ENCODE results near the gene SLC27A1.

SLC27A1 gene

DNA sequence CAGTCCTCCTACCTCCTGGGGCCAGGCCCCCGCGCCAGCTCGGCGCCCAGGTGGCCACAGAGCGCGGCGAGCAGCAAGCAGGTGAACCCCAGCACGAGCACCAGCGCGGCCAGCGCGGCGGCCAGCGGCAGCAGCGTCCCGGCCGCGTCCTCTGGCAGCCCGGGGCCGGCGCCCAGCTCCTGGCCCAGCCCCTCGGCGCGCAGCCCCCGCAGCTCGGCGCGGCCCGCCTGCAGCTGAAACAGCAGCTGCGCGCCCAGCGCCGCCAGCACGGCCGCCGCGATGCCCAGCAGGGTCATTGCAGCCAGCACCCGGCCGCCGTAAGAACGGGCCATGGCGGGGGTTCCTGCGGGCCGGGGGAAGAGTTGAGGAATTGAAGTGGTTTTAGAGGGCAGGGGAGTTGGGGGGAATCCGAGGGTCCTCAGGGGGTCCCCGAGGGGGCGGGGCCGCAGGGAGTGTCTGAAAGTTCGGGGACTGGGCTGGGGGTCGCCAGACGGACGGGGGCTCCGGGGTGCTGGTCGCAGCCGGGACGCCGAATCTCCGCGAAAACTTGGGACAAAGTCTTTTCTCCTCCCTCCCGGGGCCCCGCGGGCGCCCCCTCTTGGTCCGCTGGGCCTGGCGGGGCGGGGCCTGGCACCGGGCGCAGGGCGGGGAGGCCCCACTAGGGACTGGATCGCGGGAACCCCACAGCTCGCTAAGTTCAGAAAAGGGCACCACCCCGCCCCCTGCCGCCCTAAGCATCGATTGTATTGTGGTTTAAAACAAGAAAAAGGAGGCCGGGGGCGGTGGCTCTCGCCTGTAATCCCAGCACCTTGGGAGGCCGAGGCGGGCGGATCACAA, 22.0 kb upstream of the SLC27A1 start, which contains the start of gene TMEM221:
TMEM221 (minus strand) TSS at position 538 of the 837 bp plus-strand sequence; CDS start at position 332, 206 bp downstream.
- Histone ChIP-seq H3K4me1 (ENCODE audit: insufficient read depth, low read length) (no peaks in the 10 kb centered on the region), H3K9ac (ENCODE audit: low read depth, low read length) (peak within 1 kb of the TSS; percentile 61), H3K9me3 (ENCODE audit: control insufficient read depth, insufficient read depth, low read length) (no peaks in the 10 kb centered on the region), H3K36me3 (ENCODE audit: insufficient read depth, low read length) (no peaks in the 10 kb centered on the region)

DNA sequence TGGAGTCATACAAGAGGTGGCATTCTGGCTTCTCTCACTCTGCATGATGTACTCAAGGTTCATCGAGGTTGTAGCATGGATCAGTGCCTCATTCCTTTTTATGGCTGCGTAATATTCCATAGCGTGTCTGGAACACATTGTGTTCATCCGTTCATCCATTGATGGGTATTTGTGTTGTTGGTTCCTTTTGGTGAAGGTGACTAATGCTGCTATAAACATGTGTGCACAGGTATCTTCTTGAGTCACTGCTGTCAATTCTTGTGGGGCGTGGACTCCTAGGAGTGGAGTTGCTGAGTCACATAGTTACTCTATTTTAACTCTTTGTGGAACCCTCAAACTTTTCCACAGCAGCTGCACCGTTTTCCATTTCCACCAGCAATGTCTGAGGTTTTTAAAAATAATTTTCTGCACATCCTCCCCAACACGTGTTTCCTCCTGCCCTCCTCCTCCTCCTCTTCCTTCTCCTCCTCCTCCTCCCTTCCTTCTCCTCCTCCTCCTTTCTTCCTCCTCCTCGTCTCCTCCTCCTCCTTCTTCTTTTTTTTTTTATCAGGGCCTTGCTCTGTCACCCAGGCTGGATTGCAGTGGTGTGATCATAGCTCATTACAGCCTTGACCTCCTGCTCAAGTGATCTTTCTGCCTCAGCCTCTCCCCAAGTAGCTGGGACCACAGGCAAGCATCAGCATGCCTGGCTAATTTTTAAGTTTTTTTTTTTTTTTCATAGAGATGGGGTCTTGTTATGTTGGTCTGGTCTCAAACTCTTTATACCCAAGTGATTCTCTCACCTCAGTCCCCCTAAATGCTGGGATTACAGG, 19.9 kb upstream of the SLC27A1 start:
- Histone ChIP-seq H3K4me1 (ENCODE audit: insufficient read depth, low read length) (no peaks in the 10 kb centered on the region), H3K9me3 (ENCODE audit: control insufficient read depth, insufficient read depth, low read length) (no peaks in the 10 kb centered on the region), H3K36me3 (ENCODE audit: insufficient read depth, low read length) (no peaks in the 10 kb centered on the region), H3K9ac (ENCODE audit: low read depth, low read length) (no peak overlapping the region)

DNA sequence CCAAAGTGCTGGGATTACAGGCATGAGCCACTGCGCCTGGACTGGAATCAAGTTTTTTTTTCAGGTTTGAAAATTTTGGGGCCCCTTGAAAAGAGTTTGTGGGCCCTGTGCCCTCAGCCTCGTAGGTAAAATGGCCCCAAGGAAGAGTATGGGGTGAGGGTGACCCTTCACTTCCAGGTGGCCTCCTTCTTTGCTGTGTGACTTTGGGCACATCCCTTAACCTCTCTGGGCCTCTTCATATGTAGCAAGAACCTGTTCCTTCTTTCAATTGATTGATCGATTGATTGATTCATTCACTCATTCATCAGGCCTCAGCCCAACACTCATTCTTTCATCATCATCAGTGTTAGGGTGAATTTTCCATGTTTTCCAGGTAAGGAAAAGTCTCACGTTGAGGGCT, 18.5 kb upstream of the SLC27A1 start:
- H3K9ac ChIP-seq (ENCODE audit: low read depth, low read length) = no peak overlapping the region
- H3K36me3 ChIP-seq (ENCODE audit: insufficient read depth, low read length) = no peaks in the 10 kb centered on the region
- H3K9me3 ChIP-seq (ENCODE audit: control insufficient read depth, insufficient read depth, low read length) = no peaks in the 10 kb centered on the region
- H3K4me1 ChIP-seq (ENCODE audit: insufficient read depth, low read length) = no peaks in the 10 kb centered on the region

DNA sequence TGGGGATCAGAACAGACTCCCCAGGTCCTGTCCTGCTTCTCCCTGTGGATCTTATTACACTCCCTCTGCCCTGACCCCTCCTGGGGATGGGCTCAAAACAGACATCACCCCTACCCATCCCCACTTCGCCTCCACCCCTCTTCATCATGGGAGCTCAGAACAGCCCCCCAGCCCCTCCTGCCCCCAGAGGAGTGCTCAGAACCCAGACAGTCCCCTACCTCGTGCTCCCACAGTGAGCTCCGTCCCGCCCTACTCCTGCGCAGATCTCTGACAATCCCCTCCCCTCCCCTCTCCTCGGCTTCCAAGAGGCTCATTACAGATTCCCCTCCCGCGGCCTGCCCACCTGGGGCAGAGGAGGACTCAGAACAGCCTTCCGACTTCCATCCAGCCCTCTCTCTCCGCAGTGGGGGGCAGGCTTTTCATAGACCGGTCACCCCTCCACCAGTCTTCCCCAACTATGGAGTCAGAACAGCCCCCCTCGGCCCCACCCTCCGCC, 15.7 kb upstream of the SLC27A1 start:
- peak overlapping the region; percentile 32; the same call in 1 of the 2 replicates for H3K9ac ChIP-seq (ENCODE audit: low read depth, low read length)
- H3K36me3 ChIP-seq (ENCODE audit: insufficient read depth, low read length) = no peaks in the 10 kb centered on the region
- H3K4me1 ChIP-seq (ENCODE audit: insufficient read depth, low read length) = no peaks in the 10 kb centered on the region
- H3K9me3 ChIP-seq (ENCODE audit: control insufficient read depth, insufficient read depth, low read length) = no peaks in the 10 kb centered on the region

DNA sequence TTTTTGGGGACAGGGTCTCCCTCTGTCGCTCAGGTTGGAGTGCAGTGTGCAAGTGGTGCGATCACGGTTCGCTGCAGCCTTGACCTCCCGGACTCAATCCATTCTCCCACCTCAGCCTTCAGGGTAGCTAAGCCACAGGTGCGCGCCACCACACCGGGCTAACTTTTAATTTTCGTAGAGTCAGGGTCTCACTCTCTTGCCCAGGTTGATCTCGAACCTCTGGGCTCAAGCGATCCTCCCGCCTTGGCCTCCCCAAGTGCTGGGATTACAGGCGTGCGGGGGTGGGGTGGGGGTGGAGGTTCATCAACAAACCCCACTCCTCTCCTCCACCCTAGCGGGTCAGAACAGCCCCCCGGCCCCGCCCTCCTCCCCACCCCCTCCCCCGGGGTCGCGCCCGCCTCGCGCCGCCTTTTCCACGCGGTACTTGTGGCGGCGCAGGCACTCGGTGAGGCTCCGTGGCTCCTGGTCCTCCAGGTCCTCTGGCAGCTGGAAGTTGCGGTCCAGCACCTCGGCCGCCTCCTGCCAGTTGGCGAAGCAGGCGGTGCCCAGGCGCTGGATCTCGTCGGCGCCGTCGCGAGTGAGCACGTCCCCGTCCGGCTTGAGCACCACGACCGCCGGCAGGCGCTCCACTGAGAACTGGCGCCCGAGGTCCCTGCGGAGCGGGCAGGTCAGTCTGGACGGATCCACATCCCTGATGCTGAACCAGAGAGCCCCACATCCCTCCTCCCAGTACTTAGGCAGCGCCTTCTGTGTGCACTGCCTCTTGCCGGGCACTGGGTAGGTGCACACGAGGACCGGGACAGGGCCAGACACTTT, 14.8 kb upstream of the SLC27A1 start:
- H3K36me3 ChIP-seq (ENCODE audit: insufficient read depth, low read length) = no peaks in the 10 kb centered on the region
- H3K9ac ChIP-seq (ENCODE audit: low read depth, low read length) = peak overlapping the region; percentile 28; the same call in 1 of the 2 replicates
- H3K4me1 ChIP-seq (ENCODE audit: insufficient read depth, low read length) = no peaks in the 10 kb centered on the region
- no peaks in the 10 kb centered on the region for H3K9me3 ChIP-seq (ENCODE audit: control insufficient read depth, insufficient read depth, low read length)

DNA sequence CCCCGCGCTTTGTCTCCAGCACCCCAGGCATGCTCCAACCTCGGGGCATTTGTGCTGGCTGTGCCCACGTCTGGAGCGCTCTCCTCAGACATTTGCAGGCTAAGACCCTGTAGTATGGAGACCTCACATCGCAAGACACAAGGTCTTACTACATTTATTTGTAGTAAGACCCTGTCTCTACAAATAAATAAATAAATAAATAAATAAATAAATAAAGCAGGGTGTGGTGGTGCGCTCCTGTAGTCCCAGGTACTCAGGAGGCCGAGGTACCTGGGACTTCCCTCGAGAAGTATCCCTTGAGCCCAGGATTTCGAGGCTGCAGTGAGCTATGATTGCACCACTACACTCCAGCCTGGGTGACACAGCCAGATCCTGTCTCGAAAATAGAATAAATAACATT, 14.2 kb upstream of the SLC27A1 start:
- H3K4me1 ChIP-seq (ENCODE audit: insufficient read depth, low read length) = no peaks in the 10 kb centered on the region
- H3K9ac ChIP-seq (ENCODE audit: low read depth, low read length) = peak overlapping the region; percentile 28; the same call in 1 of the 2 replicates
- no peaks in the 10 kb centered on the region for H3K9me3 ChIP-seq (ENCODE audit: control insufficient read depth, insufficient read depth, low read length)
- H3K36me3 ChIP-seq (ENCODE audit: insufficient read depth, low read length) = no peaks in the 10 kb centered on the region

DNA sequence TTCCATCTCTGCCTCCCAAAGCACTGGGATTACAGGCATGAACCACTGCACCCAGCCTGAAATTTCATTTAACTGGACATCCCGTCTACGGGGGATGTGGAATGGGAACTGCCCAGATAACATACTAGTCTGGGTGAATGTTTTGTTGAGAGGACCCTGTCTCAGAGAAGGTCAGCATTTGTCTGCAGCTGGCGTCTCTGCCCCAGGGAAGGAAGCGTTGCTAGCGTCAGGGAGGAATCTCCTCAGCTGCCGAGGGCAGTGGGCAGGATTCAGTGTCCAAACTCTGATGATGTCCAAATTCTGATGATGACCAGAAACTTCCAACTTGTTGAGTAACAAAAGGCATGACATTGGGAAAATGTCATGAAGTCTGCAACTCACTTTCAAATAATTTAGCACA, 12.7 kb upstream of the SLC27A1 start:
- Histone ChIP-seq H3K9ac (ENCODE audit: low read depth, low read length) (no peak overlapping the region), H3K9me3 (ENCODE audit: control insufficient read depth, insufficient read depth, low read length) (no peaks in the 10 kb centered on the region), H3K4me1 (ENCODE audit: insufficient read depth, low read length) (no peaks in the 10 kb centered on the region), H3K36me3 (ENCODE audit: insufficient read depth, low read length) (no peaks in the 10 kb centered on the region)

DNA sequence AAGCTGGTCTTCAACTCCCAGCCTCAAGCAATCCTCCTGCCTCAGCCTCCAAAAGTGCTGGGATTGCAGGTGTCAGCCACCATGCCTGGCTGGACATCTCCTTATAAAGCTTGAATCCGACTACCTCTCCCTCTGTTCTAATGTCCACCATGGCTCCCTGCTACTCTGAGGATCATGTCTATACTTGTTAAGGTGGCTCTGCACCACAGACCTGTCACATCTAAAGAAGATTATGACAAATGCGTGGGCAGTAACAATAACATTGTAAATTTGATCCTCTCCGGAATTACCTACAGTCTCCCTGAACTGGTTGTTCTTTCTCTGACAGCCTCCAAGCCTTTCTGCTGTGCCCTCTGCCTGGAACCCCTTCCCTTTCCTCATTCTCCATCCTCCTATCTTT, 11.4 kb upstream of the SLC27A1 start:
- Histone ChIP-seq H3K36me3 (ENCODE audit: insufficient read depth, low read length) (no peaks in the 10 kb centered on the region), H3K9me3 (ENCODE audit: control insufficient read depth, insufficient read depth, low read length) (no peaks in the 10 kb centered on the region), H3K9ac (ENCODE audit: low read depth, low read length) (no peak overlapping the region), H3K4me1 (ENCODE audit: insufficient read depth, low read length) (no peaks in the 10 kb centered on the region)

DNA sequence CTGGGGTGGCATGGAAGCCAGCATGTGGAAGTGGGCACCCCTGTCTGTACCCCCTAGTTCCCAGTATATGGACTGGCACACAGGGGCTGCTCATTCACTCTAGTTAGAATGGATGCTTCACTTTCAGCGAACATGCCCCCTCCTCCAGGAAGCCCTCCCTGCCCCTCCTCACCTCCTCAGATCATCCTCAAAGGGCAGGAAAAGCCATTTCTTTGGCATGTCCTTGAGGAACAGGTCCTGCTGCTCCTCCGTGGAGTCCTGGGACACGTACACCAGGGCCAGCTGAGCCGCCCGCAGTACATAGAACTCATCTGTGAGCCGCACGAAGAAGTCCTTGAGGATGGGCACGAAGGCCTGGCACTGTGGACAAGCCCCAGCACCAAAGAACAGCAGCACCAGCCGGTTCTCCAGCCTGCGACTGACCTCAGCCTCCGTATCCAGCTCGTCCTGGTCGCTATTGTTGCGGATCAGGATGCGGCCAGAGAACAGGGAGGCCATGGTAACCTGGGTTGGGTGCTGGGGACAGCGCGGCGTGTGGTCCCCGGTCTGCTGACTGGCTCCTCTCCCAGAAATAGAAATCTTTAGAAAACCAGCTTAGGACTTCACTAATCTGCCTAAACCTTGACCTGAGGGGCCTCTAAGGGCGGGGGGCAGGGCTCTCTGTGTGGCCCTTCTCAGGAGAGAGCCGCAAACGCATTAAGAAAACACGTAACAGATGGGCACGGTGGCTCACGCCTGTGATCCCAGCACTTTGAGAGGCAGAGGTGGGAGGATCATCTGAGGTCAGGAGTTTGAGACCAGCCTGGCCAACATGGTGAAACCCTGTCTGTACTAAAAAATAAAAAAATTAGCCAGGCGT, 9.7 kb upstream of the SLC27A1 start, which contains the start of gene NXNL1:
NXNL1 (minus strand) TSS at position 555 of the 859 bp plus-strand sequence; CDS start at position 498, 57 bp downstream.
- H3K9ac ChIP-seq (ENCODE audit: low read depth, low read length) = no peak within 1 kb of the TSS
- no peaks in the 10 kb centered on the region for H3K9me3 ChIP-seq (ENCODE audit: control insufficient read depth, insufficient read depth, low read length)
- H3K4me1 ChIP-seq (ENCODE audit: insufficient read depth, low read length) = no peaks in the 10 kb centered on the region
- no peaks in the 10 kb centered on the region for H3K36me3 ChIP-seq (ENCODE audit: insufficient read depth, low read length)

DNA sequence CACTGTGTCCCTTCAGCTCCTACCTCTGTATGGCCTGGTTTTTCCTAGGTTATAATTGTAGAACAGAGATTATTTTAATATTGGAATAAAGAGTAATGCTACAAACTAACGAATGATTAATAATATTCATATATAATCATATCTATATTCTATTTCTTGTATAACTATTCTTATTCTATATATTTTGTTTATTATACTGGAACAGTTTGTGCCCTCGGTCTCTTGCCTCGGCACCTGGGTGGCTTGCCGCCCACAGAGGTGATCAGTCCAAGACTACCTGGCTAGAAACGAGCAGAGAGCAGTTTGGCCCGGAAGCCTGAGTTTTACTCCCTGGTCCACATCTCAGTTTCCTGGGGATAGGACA, 3.9 kb upstream of the SLC27A1 start:
- no peak overlapping the region for H3K9ac ChIP-seq (ENCODE audit: low read depth, low read length)
- peaks cover 4% of the 10 kb centered on the region for H3K4me1 ChIP-seq (ENCODE audit: insufficient read depth, low read length)
- H3K36me3 ChIP-seq (ENCODE audit: insufficient read depth, low read length) = no peaks in the 10 kb centered on the region
- H3K9me3 ChIP-seq (ENCODE audit: control insufficient read depth, insufficient read depth, low read length) = no peaks in the 10 kb centered on the region

DNA sequence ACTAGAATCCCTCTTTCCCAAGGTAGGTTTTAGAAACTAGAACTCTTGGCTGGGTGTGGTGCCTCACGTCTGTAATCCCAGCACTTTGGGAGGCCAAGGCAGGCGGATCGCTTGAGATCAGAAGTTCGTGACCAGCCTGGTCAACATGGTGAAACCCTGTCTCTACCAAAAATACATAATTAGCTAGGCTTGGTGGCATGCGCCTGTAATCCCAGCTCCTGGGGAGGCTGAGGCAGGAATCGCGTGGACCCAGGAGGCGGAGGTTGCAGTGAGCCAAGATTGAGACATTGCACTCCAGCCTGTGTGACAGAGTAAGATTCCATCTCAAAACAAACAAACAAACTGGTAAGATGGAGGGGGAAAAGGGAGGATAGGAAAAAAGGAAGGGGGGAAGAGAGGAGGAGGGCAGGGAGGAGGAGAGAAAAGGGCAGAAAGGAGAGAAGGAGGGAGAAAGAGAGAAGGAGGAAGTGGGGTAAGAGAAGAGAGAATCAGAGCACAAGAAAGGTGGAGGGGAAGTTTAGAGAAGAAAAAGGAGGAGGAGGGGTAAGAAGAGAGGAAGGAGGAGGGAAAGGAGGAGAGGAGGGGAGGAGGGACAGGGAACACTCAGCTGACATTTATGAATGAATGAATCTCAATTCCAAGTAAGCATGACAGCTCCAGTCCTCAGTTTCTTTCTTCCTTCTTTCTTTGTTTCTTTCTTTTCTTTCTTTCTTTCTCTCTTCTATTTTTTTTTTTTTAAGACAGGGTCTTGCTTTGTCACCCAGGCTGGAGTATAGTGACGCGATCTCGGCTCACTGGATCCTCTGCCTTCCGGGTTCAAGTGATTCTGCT, 2.6 kb upstream of the SLC27A1 start:
- Histone ChIP-seq H3K4me1 (ENCODE audit: insufficient read depth, low read length) (peaks cover 4% of the 10 kb centered on the region), H3K9ac (ENCODE audit: low read depth, low read length) (no peak overlapping the region), H3K9me3 (ENCODE audit: control insufficient read depth, insufficient read depth, low read length) (no peaks in the 10 kb centered on the region), H3K36me3 (ENCODE audit: insufficient read depth, low read length) (no peaks in the 10 kb centered on the region)

DNA sequence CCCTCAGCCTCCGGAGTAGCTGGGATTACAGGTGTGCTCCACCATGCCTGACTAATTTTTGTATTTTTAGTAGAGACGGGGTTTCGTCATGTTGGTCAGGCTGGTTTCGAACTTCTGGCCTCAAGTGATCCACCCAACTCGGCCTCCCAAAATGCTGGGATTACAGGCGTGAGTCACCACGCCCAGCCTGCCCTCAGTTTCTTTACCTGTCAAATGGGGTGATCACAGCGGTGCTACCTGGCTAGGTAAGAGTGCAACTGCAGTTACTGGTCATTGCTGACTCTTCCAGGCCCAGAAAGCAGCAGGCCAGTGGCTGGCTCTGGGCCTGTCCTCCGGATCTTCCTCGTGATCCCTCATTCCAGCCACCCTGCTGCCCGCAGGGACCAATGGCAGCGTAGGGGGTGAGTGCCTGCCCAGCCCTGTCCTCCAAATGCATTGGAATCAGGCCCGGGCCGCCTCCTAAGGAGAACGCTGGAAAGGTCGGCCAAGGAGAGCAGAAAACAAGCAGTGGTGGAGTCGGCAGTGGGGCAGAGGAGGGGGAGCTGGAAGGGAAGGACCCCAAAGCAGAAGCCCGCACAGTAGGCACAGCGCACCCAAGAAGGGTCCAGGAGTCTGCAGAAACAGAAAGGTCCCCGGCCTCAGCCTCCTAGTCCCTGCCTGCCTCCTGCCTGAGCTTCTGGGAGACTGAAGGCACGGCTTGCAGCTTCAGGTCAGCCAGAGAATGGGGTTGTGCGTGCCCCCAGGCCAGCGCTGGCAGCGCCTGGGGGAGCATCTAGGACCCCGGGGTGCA, 1.8 kb upstream of the SLC27A1 start:
- Histone ChIP-seq H3K36me3 (ENCODE audit: insufficient read depth, low read length) (no peaks in the 10 kb centered on the region), H3K9me3 (ENCODE audit: control insufficient read depth, insufficient read depth, low read length) (no peaks in the 10 kb centered on the region), H3K4me1 (ENCODE audit: insufficient read depth, low read length) (peaks cover 4% of the 10 kb centered on the region), H3K9ac (ENCODE audit: low read depth, low read length) (peak overlapping the region; percentile 84; the same call in 1 of the 2 replicates)

All from ES-I3 (cell line).